Tibial nerve (tissue), 4 donors: Measurements from ENCODE around the gene ZMYM4. TPM values are rescaled to one million over a fixed set of nuclear protein-coding genes. Genes with fewer than 3 reads are reported as not detected.
A peak's percentile ranks its signal among the peaks of the same experiment; 100 is the strongest.

Experiments
- DNase-seq, 2 donors: peaks; one replicate each; pipeline ENCODE4 v3.0.0-alpha.2; 2019; ENCODE audit warnings: low spot score in 2 of 2
- H3K27ac ChIP-seq, 4 donors: fragments of 200-600 bp; sonication (generic) in 3 of 4; one replicate each; pipeline ENCODE4 v1.5.1; 2017 to 2019; ENCODE audit warnings: mild to moderate bottlenecking in 1 of 4
- H3K27me3 ChIP-seq, 2 donors: fragments of 200-600 bp; sonication (generic) in 1 of 2; one replicate each; pipeline versions ENCODE4 v1.5.1 to v1.6.0; 2017 to 2019
- H3K36me3 ChIP-seq, 3 donors: fragments of 200-600 bp; sonication (generic); one replicate each; pipeline ENCODE4 v1.5.1; 2018 to 2019
- H3K4me1 ChIP-seq, 4 donors: fragments of 200-600 bp; sonication (generic) in 3 of 4; one replicate each; pipeline ENCODE4 v1.5.1; 2017 to 2019
- H3K4me3 ChIP-seq, 4 donors: fragments of 200-600 bp; sonication (generic) in 3 of 4; one replicate each; pipeline ENCODE4 v1.5.1; 2017 to 2019; ENCODE audit warnings: mild to moderate bottlenecking in 1 of 4, moderate library complexity in 1 of 4
- H3K9me3 ChIP-seq, 4 donors: fragments of 200-600 bp; sonication (generic) in 3 of 4; one replicate each; pipeline ENCODE4 v1.5.1; 2017 to 2019
- CTCF ChIP-seq, 5 experiments: fragments of 200-600 bp in 3 of 5; fragments of 450-650 bp in 2 of 5; sonication (generic) in 3 of 5; IDR thresholded peaks; one replicate each; pipeline ENCODE4 v1.5.1; 2016 to 2019; ENCODE audit warnings: antibody characterized with exemption in 5 of 5, mild to moderate bottlenecking in 3 of 5, moderate library complexity in 2 of 5
- EP300 ChIP-seq, 2 donors: sonication (generic); formaldehyde crosslinking; IDR thresholded peaks; one replicate each; pipeline ENCODE4 v1.6.1; 2017; ENCODE audit warnings: antibody characterized with exemption in 2 of 2, mild to moderate bottlenecking in 1 of 2
- POLR2A ChIP-seq, 2 donors: fragments of 450-650 bp; IDR thresholded peaks; one replicate each; pipeline ENCODE4 v1.6.1; 2017; ENCODE audit warnings: antibody characterized with exemption in 2 of 2, mild to moderate bottlenecking in 2 of 2, moderate library complexity in 2 of 2
- WGBS, 2 donors: methylation state at CpG; one replicate each; pipeline ENCODE4 v1.1.5; 2018; 5-methylcytosine and 5-hydroxymethylcytosine counted together
- total RNA-seq, 4 donors: library from RNA; depleted of rRNA; stranded (reverse); fragments of >200 nt; gene quantifications; one replicate each; pipeline ENCODE4 v1.1.0, GENCODE V29; 2016

ZMYM4 gene
- total RNA-seq: 10 to 100 TPM; 22.2 to 38.7 (median 26.5) TPM

GRCh38 chr1:35268282-35269200, at the start of gene ZMYM4:
ZMYM4 (plus strand) TSS chr1:35268709; CDS start chr1:35269047, 338 bp downstream.
- Histone ChIP-seq H3K9me3 (no peaks in the 10 kb centered on the region), H3K27me3 (no peaks in the 10 kb centered on the region), H3K36me3 (peaks cover 0 to 6% (median 0%) of the 10 kb centered on the region in 3 donors), H3K4me3 (peak within 1 kb of the TSS; percentile 85 to 95 (median 92)), H3K4me1 (peaks cover 0 to 32% (median 6%) of the 10 kb centered on the region in 4 donors), H3K27ac (peak within 1 kb of the TSS; percentile 26 to 92 (median 88))
- peak; percentile 33 to 76 for TF ChIP-seq EP300 (IDR thresholded peaks at IDR 0.05)
- TF ChIP-seq POLR2A (IDR thresholded peaks at IDR 0.05): no peak
- peak in 1 of 5 experiments; percentile 24 for TF ChIP-seq CTCF (IDR thresholded peaks at IDR 0.05)
- peak; percentile 69 to 76 for DNase-seq
- WGBS, 2 donors: 2 to 4% methylated on average over 36 to 51 of the region's 65 CpGs

- TF ChIP-seq EP300 (IDR thresholded peaks at IDR 0.05): no peak
- no peak for TF ChIP-seq POLR2A (IDR thresholded peaks at IDR 0.05)
- TF ChIP-seq CTCF (IDR thresholded peaks at IDR 0.05): peak in 1 of 5 experiments; percentile 21
- WGBS, 2 donors: 42 to 48% methylated on average over 2 of the region's 2 CpGs
- no peak overlapping the region for H3K27ac ChIP-seq
- no peaks in the 10 kb centered on the region for H3K27me3 ChIP-seq
- H3K9me3 ChIP-seq: no peaks in the 10 kb centered on the region
- H3K4me3 ChIP-seq: no peak overlapping the region
- DNase-seq: no peak
- H3K36me3 ChIP-seq: no peaks in the 10 kb centered on the region
- peaks cover 0 to 12% (median 0%) of the 10 kb centered on the region in 4 donors for H3K4me1 ChIP-seq
These were observed 47.5 kb upstream of the ZMYM4 start for GRCh38 chr1:35220976-35221375.

GRCh38 chr1:35222322-35223083, 46.0 kb upstream of the ZMYM4 start:
- Histone ChIP-seq H3K27me3 (no peaks in the 10 kb centered on the region), H3K4me3 (no peak overlapping the region), H3K36me3 (no peaks in the 10 kb centered on the region), H3K4me1 (peaks cover 0 to 12% (median 0%) of the 10 kb centered on the region in 4 donors), H3K9me3 (no peaks in the 10 kb centered on the region), H3K27ac (peak overlapping the region in 1 of 4 donors; percentile 67)
- DNase-seq: no peak
- TF ChIP-seq CTCF (IDR thresholded peaks at IDR 0.05): no peak
- no peak for TF ChIP-seq POLR2A (IDR thresholded peaks at IDR 0.05)
- no peak for TF ChIP-seq EP300 (IDR thresholded peaks at IDR 0.05)
- 45 to 52% methylated on average over 6 of the region's 6 CpGs for WGBS, 2 donors

GRCh38 chr1:35223084-35223630, 45.4 kb upstream of the ZMYM4 start:
- TF ChIP-seq POLR2A (IDR thresholded peaks at IDR 0.05): no peak
- TF ChIP-seq EP300 (IDR thresholded peaks at IDR 0.05): no peak
- no peak for TF ChIP-seq CTCF (IDR thresholded peaks at IDR 0.05)
- Histone ChIP-seq H3K27me3 (no peaks in the 10 kb centered on the region), H3K36me3 (no peaks in the 10 kb centered on the region), H3K9me3 (no peaks in the 10 kb centered on the region), H3K4me3 (no peak overlapping the region), H3K4me1 (peaks cover 0 to 12% (median 0%) of the 10 kb centered on the region in 4 donors), H3K27ac (peak overlapping the region in 1 of 4 donors; percentile 67)
- DNase-seq: no peak
- WGBS, 2 donors: 71 to 72% methylated on average over 4 of the region's 4 CpGs
